ENCODE measurements around the gene ADARB2. TPM values are rescaled to one million over a fixed set of nuclear protein-coding genes. Genes with fewer than 3 reads are reported as not detected.
"Not testable (repeated sequence)": the region's sequence is repeated elsewhere in the genome, so short reads cannot be mapped to it uniquely, and the experiment has no call there.

ADARB2 gene
- total and polyA plus RNA-seq, 3 donors from 2014 or later: 8.5 to 13.0 (median 10.4) TPM

DNA sequence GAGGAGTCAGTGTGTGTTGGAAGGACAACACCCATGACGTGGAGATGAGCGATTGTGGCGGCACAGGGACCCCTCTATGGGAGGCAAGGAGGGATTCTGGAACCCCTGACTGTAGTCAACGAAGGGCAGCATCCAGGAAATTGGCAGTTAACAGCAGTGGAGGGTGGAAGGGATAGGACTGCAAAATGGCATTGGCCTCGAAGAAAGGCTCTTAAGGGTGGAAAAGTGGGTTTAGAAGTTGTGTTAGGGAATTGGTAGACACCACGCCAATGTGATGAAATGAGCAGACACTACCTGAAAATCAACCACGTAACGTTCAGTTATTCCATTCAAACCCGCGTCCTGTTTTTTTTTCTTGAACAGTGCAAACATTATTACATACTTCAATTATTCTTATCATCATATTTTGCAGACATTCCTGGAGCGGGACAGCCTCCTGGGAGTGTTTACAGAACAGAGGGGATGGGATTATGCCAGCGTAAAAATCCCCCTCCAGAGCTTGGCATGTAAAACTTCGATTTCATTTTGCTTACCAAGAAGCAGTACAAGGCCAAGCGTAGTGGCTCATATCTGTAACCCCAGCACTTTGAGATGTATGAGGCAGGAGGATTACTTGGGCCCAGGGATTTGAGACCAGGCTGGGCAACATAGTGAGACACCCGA, 409.0 kb downstream of the ADARB2 start:
- intact Hi-C loops (cut with DNase I; ENCODE audit: low total_unique reads): no loop called here
- Histone ChIP-seq H3K36me3 (ENCODE audit: low read depth, missing control alignments) (no peaks in the 10 kb centered on the region), H3K27ac (no peak overlapping the region), H3K27me3 (no peaks in the 10 kb centered on the region), H3K4me1 (no peaks in the 10 kb centered on the region), H3K9me3 (no peaks in the 10 kb centered on the region), H3K4me3 (no peak overlapping the region)
- no peak for TF ChIP-seq POLR2A (IDR thresholded peaks at IDR 0.05)
- TF ChIP-seq, protein P1, sequence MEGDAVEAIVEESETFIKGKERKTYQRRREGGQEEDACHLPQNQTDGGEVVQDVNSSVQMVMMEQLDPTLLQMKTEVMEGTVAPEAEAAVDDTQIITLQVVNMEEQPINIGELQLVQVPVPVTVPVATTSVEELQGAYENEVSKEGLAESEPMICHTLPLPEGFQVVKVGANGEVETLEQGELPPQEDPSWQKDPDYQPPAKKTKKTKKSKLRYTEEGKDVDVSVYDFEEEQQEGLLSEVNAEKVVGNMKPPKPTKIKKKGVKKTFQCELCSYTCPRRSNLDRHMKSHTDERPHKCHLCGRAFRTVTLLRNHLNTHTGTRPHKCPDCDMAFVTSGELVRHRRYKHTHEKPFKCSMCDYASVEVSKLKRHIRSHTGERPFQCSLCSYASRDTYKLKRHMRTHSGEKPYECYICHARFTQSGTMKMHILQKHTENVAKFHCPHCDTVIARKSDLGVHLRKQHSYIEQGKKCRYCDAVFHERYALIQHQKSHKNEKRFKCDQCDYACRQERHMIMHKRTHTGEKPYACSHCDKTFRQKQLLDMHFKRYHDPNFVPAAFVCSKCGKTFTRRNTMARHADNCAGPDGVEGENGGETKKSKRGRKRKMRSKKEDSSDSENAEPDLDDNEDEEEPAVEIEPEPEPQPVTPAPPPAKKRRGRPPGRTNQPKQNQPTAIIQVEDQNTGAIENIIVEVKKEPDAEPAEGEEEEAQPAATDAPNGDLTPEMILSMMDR (IDR thresholded peaks at IDR 0.05): no peak
- DNase-seq: no peak
- WGBS, 2 donors: 52 to 56% methylated on average over 15 of the region's 15 CpGs

DNA sequence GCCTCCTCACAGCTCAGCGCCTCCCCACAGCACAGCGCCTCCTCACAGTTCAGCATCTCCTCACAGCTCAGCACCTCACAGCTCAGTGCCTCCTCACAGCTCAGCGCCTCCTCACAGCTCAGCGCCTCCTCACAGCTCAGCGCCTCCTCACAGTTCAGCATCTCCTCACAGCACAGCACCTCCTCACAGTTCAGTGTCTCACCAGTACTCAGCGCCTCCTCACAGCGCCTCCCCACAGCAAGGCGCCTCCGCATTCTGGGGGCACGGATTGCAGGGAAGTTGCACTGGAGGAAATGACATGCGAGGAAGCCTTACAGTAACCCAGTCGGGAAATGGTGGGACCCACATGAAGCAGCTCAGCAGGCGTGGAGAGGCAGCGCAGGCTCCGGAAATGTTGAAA, 409.6 kb downstream of the ADARB2 start:
- intact Hi-C loops (cut with DNase I; ENCODE audit: low total_unique reads): no loop called here
- no peak overlapping the region for H3K4me3 ChIP-seq
- H3K27me3 ChIP-seq: no peaks in the 10 kb centered on the region
- 52 to 76% methylated on average over 11 to 13 of the region's 15 CpGs for WGBS, 2 donors
- no peaks in the 10 kb centered on the region for H3K4me1 ChIP-seq
- no peak for DNase-seq
- no peak for TF ChIP-seq POLR2A (IDR thresholded peaks at IDR 0.05)
- TF ChIP-seq, protein P1 (IDR thresholded peaks at IDR 0.05): no peak
- H3K27ac ChIP-seq: no peak overlapping the region
- no peaks in the 10 kb centered on the region for H3K9me3 ChIP-seq
- H3K36me3 ChIP-seq (ENCODE audit: low read depth, missing control alignments): no peaks in the 10 kb centered on the region

DNA sequence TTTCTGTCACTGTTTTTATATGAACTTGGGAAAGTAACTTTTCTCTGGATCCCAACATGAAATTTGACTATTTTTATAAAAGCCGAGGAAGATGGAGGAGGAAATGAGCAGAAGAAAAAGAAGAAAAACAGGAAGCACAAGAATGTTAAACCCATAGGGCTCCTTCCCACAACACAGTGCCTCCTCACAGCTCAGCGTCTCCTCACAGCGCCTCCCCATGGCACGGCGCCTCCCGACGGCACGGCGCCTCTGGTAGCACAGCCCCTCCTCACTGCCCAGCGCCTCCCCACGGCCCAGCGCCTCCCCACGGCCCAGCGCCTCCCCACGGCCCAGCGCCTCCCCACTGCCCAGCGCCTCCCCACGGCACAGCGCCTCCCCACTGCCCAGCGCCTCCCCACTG, 410.8 kb downstream of the ADARB2 start:
- intact Hi-C loops (cut with DNase I; ENCODE audit: low total_unique reads); H3K4me1 ChIP-seq; DNase-seq; H3K36me3 ChIP-seq (ENCODE audit: low read depth, missing control alignments); H3K27me3 ChIP-seq; H3K9me3 ChIP-seq; H3K27ac ChIP-seq: not testable (repeated sequence)
- WGBS, 2 donors: 53 to 78% methylated on average over 9 to 17 of the region's 20 CpGs
- peak overlapping the region; percentile 9 to 13 for H3K4me3 ChIP-seq

DNA sequence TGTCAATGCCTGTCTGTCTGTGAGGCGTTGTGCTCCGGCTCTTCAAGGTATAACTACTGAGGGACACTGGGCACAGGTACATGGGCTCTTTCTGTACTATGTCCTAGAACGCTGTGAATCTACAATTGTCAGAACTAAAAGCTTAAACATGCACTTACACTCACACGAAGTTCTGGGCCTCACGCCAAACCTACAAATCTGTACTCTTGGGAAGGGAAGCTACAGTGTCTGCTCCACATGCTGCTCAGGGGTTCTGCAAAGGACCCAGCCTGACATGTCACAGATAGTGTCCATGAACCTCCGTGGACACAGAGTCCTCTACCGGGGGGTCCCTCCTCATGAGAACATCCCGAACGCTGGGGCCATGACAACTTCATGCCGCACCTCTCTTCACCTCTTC, 412.4 kb downstream of the ADARB2 start:
- intact Hi-C loops (cut with DNase I; ENCODE audit: low total_unique reads): no loop called here

DNA sequence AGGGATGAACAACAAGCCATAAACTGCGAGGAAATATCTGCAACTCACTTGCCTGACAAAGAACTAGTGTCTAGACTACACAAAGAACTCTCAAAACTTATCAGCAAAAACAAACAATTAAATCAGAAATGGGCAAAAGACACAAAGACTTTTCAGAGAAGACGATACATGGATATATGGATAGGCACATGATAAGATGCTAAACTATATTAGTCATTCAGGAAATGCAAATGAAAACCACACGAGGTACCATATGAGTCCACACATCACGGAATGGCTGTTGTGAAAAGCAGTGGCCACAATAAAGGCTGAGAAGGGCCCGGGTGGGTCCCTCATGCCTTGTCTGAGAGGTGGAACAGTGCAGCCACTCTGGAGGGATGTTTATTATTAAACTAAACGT, 413.4 kb downstream of the ADARB2 start:
- H3K27me3 ChIP-seq: no peaks in the 10 kb centered on the region
- no peaks in the 10 kb centered on the region for H3K36me3 ChIP-seq (ENCODE audit: low read depth, missing control alignments)
- no peak overlapping the region for H3K4me3 ChIP-seq
- no peak overlapping the region for H3K27ac ChIP-seq
- DNase-seq: no peak
- no peaks in the 10 kb centered on the region for H3K9me3 ChIP-seq
- WGBS, 2 donors: 75 to 76% methylated on average over 6 of the region's 6 CpGs
- intact Hi-C loops (cut with DNase I; ENCODE audit: low total_unique reads): no loop called here
- TF ChIP-seq, protein P1 (IDR thresholded peaks at IDR 0.05): no peak
- TF ChIP-seq POLR2A (IDR thresholded peaks at IDR 0.05): no peak
- H3K4me1 ChIP-seq: no peaks in the 10 kb centered on the region

More for the DNA sequence above, 412.4 kb downstream of the ADARB2 start:
- 73 to 77% methylated on average over 10 of the region's 10 CpGs for WGBS, 2 donors
- TF ChIP-seq, protein P1 (IDR thresholded peaks at IDR 0.05): no peak
- no peak for TF ChIP-seq POLR2A (IDR thresholded peaks at IDR 0.05)
- Histone ChIP-seq H3K9me3 (no peaks in the 10 kb centered on the region), H3K36me3 (ENCODE audit: low read depth, missing control alignments) (no peaks in the 10 kb centered on the region), H3K27me3 (no peaks in the 10 kb centered on the region), H3K27ac (no peak overlapping the region), H3K4me3 (no peak overlapping the region), H3K4me1 (no peaks in the 10 kb centered on the region)
- DNase-seq: no peak

All from testis (tissue), 3 donors.